GM18508 (cell line): ENCODE measurements around the gene RELN.
"Not testable (repeated sequence)": the region's sequence is repeated elsewhere in the genome, so short reads cannot be mapped to it uniquely, and the experiment has no call there.

Experiments
- ATAC-seq: cut with Tn5 transposase; IDR thresholded peaks from one replicate; pipeline ENCODE4 v1.9.1; 2021; ENCODE audit warnings: moderate number of reproducible peaks; ENCODE audit not compliant: insufficient read depth, unreplicated experiment

The RELN gene

DNA sequence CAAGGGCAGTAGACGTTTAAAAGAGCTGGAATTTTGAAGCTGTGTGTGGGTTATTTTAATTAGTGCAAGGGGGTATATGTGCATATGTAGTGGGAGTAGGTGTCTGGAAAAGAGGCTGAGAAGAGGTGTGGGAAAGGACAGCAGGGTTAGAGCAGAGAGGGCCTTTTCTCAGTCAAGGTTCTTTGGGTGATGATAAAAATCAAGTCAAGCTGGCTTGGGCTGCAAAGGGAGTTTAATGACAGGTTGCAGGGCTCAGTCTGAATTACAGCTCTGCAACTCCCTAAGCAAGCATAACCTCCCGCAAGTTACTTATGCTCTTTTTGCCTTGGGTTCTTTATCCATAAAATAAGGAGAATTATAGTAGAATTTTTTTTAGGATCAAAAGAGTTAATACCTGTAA lies 83.5 kb downstream of the RELN start:
- ATAC-seq, result no peak

GRCh38 chr7:103902917-103903316 lies 86.5 kb downstream of the RELN start:
- ATAC-seq, result no peak

- ATAC-seq, result not testable (repeated sequence)
Measured at GRCh38 chr7:103896826-103897225, 92.6 kb downstream of the RELN start.

DNA sequence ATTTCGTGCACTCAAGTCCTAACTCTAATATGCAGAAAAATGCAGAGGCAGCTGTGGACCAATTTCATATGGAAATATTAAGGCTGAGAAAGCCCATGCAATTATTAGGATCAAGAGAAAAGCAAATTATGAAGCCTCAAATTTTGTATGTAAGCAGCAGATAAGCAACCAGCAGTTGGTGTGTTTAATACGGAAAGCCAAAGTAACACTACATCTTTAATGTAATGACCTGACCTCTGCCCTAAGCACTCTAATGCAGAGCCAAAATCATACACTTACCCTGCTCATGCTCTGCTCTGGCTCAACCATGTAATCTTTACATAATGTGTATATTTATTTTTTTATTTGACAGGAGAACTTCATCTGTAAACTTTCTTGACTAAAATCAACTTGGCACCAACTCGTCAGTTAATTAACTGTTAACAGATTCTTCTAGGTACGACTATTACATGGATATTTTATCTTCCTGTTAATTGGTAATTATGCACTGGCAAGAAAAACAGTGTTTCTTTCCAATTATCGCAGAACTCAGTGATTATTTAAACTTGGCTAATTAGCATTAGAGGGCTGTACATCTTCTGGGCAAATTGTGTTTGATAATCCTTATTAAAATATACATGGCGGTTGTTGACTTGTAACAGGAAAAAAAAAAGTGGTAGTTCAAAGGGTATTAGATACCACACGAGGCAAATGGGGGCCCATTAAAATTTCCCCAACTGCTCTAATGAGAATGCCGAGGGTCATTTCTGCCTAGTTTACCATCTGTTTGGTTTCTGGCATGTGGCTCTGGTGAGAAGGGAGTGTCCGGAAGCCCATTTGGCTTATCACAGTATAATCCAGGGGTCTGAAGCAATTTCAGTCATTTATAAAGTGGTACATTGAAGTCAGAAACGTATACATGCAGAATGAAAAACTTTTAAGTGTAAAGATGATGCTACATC lies 94.5 kb downstream of the RELN start:
- no peak for ATAC-seq

DNA sequence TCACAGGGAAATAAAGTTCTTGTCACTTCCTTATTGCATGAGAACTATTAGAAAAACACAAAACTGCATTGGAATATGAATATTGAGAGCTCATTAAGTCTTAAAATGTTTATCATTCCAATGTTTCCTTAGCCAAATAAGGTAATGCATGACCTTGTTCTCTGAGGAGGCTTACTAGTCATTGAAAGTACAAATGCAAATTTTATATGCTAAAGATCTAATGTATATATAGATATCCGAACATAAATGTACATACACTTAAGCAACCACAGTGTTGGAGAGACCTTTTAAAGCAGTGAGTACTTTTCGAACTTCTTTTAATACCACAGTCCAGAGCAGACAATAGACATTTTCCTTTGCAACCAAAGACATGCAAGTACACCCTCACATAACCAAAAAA lies 96.1 kb downstream of the RELN start:
- no peak for ATAC-seq

- no peak for ATAC-seq
Measured at GRCh38 chr7:103889451-103889850, 100.0 kb downstream of the RELN start.

- no peak for ATAC-seq
Measured at GRCh38 chr7:103888603-103889153, 100.8 kb downstream of the RELN start.

- no peak for ATAC-seq
Measured at GRCh38 chr7:103887853-103888602, 101.4 kb downstream of the RELN start.

DNA sequence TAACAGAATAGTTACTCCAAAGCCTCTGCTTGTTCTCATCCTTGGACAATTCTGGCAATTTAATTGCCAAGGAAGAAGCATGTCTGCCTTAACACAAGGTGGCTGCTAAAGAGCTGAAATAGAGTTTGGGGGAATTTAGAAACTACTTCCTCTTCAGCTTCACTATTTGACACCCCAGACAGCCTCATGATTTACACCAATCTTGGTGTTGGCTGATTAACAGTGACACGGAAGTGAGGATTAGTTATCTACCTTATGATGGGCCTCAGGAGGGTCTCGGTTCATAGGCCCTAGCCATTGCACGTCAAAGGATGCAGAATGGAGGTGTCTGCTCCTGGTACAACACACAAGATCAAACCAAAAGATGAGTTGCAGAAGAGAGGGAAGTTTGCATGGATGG lies 102.4 kb downstream of the RELN start:
- no peak for ATAC-seq

GRCh38 chr7:103879928-103880600 lies 109.4 kb downstream of the RELN start:
- no peak for ATAC-seq

DNA sequence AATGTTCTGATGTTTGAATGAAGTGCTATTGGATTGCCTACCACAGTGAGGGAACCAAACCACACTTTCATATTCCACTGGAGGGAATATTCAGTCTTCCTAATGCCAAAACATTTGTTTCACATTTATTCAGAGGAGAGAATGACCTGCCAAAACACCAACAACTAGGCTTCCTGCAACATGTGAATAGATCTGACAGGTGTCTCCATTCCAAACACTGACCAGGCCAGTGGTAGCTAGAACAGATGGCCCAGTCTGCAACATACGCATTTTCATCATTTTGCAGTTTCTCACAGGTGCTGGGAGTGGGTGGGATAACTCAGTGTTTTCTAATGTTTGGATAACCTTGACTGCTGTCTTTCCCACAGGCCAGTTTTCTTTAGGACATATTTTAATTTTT lies 110.0 kb downstream of the RELN start:
- no peak for ATAC-seq

GRCh38 chr7:103877565-103877964 lies 111.9 kb downstream of the RELN start:
- no peak for ATAC-seq

DNA sequence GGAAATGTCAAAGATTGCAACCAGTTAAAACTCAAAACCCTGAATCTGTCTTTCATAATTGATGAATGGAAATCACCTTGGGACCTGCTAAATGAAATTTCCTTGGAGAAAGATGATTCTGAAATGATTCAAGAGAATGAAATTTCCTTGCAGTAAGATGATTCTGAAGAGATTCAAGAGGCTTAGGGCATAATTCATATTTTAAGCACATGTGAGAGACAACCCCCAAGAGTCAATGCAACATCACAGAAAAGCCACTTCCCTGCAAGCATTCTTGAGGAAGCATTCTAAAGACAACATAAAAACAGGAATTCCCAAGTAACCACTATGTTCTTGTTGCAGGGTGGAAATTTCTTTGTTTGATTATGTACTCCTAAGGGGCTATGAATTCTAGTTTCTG lies 113.7 kb downstream of the RELN start:
- no peak for ATAC-seq

GRCh38 chr7:103871473-103871872 lies 118.0 kb downstream of the RELN start:
- ATAC-seq, result no peak

DNA sequence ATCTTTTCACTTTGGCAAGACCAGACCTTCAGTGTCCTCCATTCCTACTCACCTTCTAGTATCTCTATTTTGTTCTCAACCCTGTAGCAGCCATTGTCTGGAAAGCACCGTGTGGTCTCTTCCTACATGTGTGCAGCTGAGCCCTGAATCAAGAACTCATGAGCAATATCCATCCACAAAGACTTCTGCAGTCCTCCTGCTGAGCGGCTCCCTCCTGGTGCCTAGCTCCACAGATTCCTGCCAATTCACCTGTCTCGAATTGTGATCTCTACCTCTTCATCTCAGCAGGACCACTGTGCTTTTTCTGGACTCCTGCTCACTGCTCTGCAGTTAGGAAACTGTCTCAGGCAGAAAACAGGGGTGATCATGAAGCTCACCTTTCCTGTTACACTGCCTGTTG lies 118.8 kb downstream of the RELN start:
- ATAC-seq, result no peak

GRCh38 chr7:103867874-103868273 lies 121.6 kb downstream of the RELN start:
- no peak for ATAC-seq

DNA sequence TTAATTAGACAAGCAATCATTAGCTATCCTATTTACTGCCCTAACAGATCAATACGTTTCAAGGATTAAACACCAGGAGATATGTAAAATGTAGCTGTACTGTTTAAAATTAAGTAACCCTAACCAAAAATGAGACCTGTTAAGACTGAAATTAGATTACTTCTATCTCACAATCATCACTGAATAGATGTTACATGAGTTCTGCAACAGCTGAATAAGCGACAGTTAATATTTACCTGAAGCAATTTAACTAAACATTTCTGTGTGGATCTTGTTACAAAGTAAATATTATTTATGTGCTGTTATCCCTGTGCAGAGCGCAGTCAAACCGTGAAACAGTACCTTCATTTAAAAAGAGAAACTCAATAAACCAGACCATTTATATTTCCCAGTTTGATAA lies 122.5 kb downstream of the RELN start:
- no peak for ATAC-seq

DNA sequence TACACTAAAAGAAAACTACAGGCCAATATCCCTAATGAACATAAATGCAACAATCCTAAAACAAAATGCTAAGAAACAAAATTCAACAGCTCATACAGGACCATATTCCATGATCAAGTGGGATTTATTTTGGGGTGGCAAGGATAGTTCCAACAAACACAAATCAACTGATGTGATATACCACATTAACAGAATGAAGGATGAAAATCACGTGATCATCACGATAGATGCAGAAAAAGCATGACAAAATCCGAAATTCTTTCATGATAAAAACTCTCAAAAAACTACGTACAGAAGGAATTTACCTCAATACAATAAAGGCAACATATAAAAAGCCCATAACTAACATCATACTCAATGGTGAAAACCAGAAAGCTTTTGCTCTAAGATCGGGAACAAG lies 124.0 kb downstream of the RELN start:
- no peak for ATAC-seq

- no peak for ATAC-seq
Measured at GRCh38 chr7:103862302-103863035, 127.0 kb downstream of the RELN start.

- ATAC-seq, result no peak
Measured at GRCh38 chr7:103859709-103860108, 129.7 kb downstream of the RELN start.
